GM12878 (cell line): ENCODE data around the gene PPP1R1B. TPM values are rescaled to one million over a fixed set of nuclear protein-coding genes. Genes with fewer than 3 reads are reported as not detected.

ENCODE experiments used
- ATAC-seq: fragments of 200-7000 bp; cut with Tn5 transposase; 3 replicates; pipeline ENCODE4 v1.9.1; 2020; ENCODE audit warnings: mild to moderate bottlenecking, moderate library complexity
- BruUV-seq: library from RNA; stranded (reverse); fragments of 400-500 nt; replicated peaks from 2 replicates; lab custom pipeline; 2021; lab: Mats Ljungman, UMichigan
- CTCF ChIA-PET: fragments of 300-600 bp; sonication (Branson Sonifier 250); formaldehyde crosslinking; extraction: SDS; loops from one replicate; lab custom pipeline; 2021; ENCODE audit warnings: inconsistent platforms; lab: Yijun Ruan, JAX
- POLR2A ChIA-PET: fragments of 350-600 bp; formaldehyde crosslinking; extraction: SDS; loops from one replicate; lab custom pipeline; 2021; ENCODE audit warnings: inconsistent platforms; lab: Charles Lee
- RAD21 ChIA-PET: fragments of 300-600 bp; sonication (Branson Sonifier 250); formaldehyde crosslinking; loops from one replicate; lab custom pipeline; 2023; ENCODE audit warnings: antibody characterized with exemption; ENCODE audit not compliant: unreplicated experiment; lab: Charles Lee
- SMC1A ChIA-PET: fragments of 300-600 bp; sonication (Branson Sonifier 250); formaldehyde crosslinking; loops from one replicate; lab custom pipeline; 2023; ENCODE audit not compliant: unreplicated experiment, uncharacterized antibody; lab: Charles Lee
- DNase-seq: peaks from one replicate; pipeline ENCODE4 v3.0.0-alpha.2; 2011; ENCODE audit warnings: low read depth, low spot score
- FAIRE-seq: peaks from 3 replicates; lab custom pipeline; 2011; peaks lifted over from hg19 to GRCh38; lab: Jason Lieb, UNC
- H2AFZ ChIP-seq: 2 replicates; pipeline ENCODE4 v1.6.0; 2011; ENCODE audit warnings: low read depth, low read length, control low read depth; ENCODE audit not compliant: control insufficient read depth
- H3K27ac ChIP-seq: 2 replicates; pipeline ENCODE4 v1.5.1; 2011; ENCODE audit warnings: control low read depth; ENCODE audit not compliant: control insufficient read depth, insufficient read depth
- H3K27me3 ChIP-seq, 2 experiments: replicated peaks in 1 of 2; 2 replicates each; pipeline versions ENCODE4 v1.6.0 to v1.6.1; 2011; ENCODE audit warnings: low read length in 1 of 2; ENCODE audit not compliant: control insufficient read depth in 2 of 2, insufficient read depth in 2 of 2
- H3K36me3 ChIP-seq, 2 experiments: 2 replicates each; pipeline ENCODE4 v1.5.1; 2011; ENCODE audit warnings: low read length in 1 of 2; ENCODE audit not compliant: control insufficient read depth in 2 of 2, insufficient read depth in 2 of 2
- H3K4me1 ChIP-seq: 2 replicates; pipeline ENCODE4 v1.6.1; 2011; ENCODE audit warnings: mild to moderate bottlenecking, low read length, moderate library complexity, mixed read lengths; ENCODE audit not compliant: control insufficient read depth, insufficient read depth
- H3K4me2 ChIP-seq: 2 replicates; pipeline ENCODE4 v1.6.0; 2011; ENCODE audit warnings: control low read depth; ENCODE audit not compliant: control insufficient read depth, insufficient read depth
- H3K4me3 ChIP-seq: fragments of 200-600 bp; sonication (generic); 2 replicates; pipeline ENCODE4 v1.5.1; 2016
- H3K79me2 ChIP-seq: 2 replicates; pipeline ENCODE4 v1.6.0; 2011; ENCODE audit warnings: low read length; ENCODE audit not compliant: control insufficient read depth, insufficient read depth
- H3K9ac ChIP-seq: 2 replicates; pipeline ENCODE4 v1.8.0; 2011; ENCODE audit warnings: low read length, control low read depth, mixed read lengths; ENCODE audit not compliant: control insufficient read depth, insufficient read depth
- H3K9me3 ChIP-seq: replicated peaks from 3 replicates; pipeline ENCODE4 v1.5.1; 2011; ENCODE audit warnings: mild to moderate bottlenecking, low read length; ENCODE audit not compliant: control insufficient read depth, insufficient read depth
- H4K20me1 ChIP-seq: 2 replicates; pipeline ENCODE4 v1.6.0; 2011; ENCODE audit not compliant: control insufficient read depth, insufficient read depth
- CBFB ChIP-seq: IDR thresholded peaks from 2 replicates; pipeline ENCODE4 v1.6.1; 2016; ENCODE audit warnings: antibody characterized with exemption, low read depth
- CREB1 ChIP-seq: IDR thresholded peaks from 2 replicates; pipeline ENCODE4 v1.6.1; 2012; ENCODE audit warnings: low read depth, mild to moderate bottlenecking, inconsistent platforms
- EED ChIP-seq: sonication (generic); IDR thresholded peaks from 2 replicates; pipeline ENCODE4 v1.6.1; 2016; ENCODE audit warnings: antibody characterized with exemption, low read depth
- KDM1A ChIP-seq: fragments of 200-600 bp; sonication (generic); IDR thresholded peaks from 2 replicates; pipeline ENCODE4 v1.6.1; 2016; ENCODE audit warnings: borderline replicate concordance
- MTA3 ChIP-seq: IDR thresholded peaks from 2 replicates; pipeline ENCODE4 v1.6.1; 2012; ENCODE audit warnings: low read length, inconsistent platforms, borderline replicate concordance
- PRDM15 ChIP-seq: fragments of 450-650 bp; formaldehyde crosslinking; IDR thresholded peaks from 2 replicates; pipeline ENCODE4 v1.4.0; 2020; ENCODE audit warnings: mild to moderate bottlenecking, moderate library complexity
- RBBP5 ChIP-seq: fragments of 200-600 bp; sonication (generic); conservative IDR thresholded peaks from 2 replicates; pipeline ENCODE4 v1.6.1; 2016
- RELA ChIP-seq: fragments of 450-650 bp; IDR thresholded peaks from 2 replicates; pipeline ENCODE4 v1.8.0; 2014; ENCODE audit warnings: borderline replicate concordance; ENCODE audit not compliant: partially characterized antibody
- RFX5 ChIP-seq: IDR thresholded peaks from 2 replicates; pipeline ENCODE4 v1.6.1; 2011; ENCODE audit warnings: low read depth, low read length, improper control_type of control experiment
- SREBF2 ChIP-seq: IDR thresholded peaks from 2 replicates; pipeline ENCODE4 v1.6.1; 2012; ENCODE audit warnings: mild to moderate bottlenecking, low read length
- SUPT20H ChIP-seq: IDR thresholded peaks from 2 replicates; pipeline ENCODE4 v1.6.1; 2011; ENCODE audit warnings: low read depth, mild to moderate bottlenecking, low read length, moderate library complexity, borderline replicate concordance; ENCODE audit not compliant: control insufficient read depth
- TARDBP ChIP-seq: IDR thresholded peaks from 2 replicates; pipeline ENCODE4 v1.6.1; 2016; ENCODE audit warnings: borderline replicate concordance
- TCF3 ChIP-seq: IDR thresholded peaks from 2 replicates; pipeline ENCODE4 v1.6.1; 2012; ENCODE audit warnings: low read depth, mild to moderate bottlenecking, low read length, borderline replicate concordance; ENCODE audit not compliant: insufficient read depth
- ZBTB33 ChIP-seq: fragments of 450-650 bp; IDR thresholded peaks from 2 replicates; pipeline ENCODE4 v1.6.1; 2017; ENCODE audit warnings: mild to moderate bottlenecking
- ZNF274 ChIP-seq: IDR thresholded peaks from one replicate; pipeline ENCODE4 v1.8.0; 2011; ENCODE audit not compliant: insufficient read length, insufficient read depth
- ZNF384 ChIP-seq: IDR thresholded peaks from 2 replicates; pipeline ENCODE4 v1.6.1; 2012; ENCODE audit warnings: low read depth, mild to moderate bottlenecking, low read length, improper control_type of control experiment, borderline replicate concordance
- ZSCAN29 ChIP-seq: fragments of 450-650 bp; IDR thresholded peaks from 2 replicates; pipeline ENCODE4 v1.6.1; 2017; ENCODE audit warnings: mild to moderate bottlenecking, moderate library complexity
- WGBS: methylation state at CpG from one replicate; pipeline ENCODE4 v1.1.6; 2016; ENCODE audit warnings: low lambda C conversion rate; ENCODE audit not compliant: insufficient replicate concordance, insufficient coverage; ENCODE audit errors: missing lambda C conversion rate; 5-methylcytosine and 5-hydroxymethylcytosine counted together
- in situ Hi-C: fragments of 300-500 bp; cut with MboI; formaldehyde crosslinking; loops from 9 replicates; pipeline ENCODE4 v1.14.3; 2018; ENCODE audit warnings: mixed read lengths
- intact Hi-C: fragments of 100-400 bp; cut with micrococcal nuclease; formaldehyde crosslinking; loops from one replicate; pipeline ENCODE4 v1.14.2; 2022; ENCODE audit not compliant: unreplicated experiment
- polyA plus RNA-seq, 11 experiments: library from polyadenylated mRNA; depleted of rRNA in 4 of 11; unstranded in 6 of 11; stranded (reverse) in 5 of 11; fragments of >200 nt; fragmentation: Nextera tagmentation in 4 of 11; fragmentation: Illumina TruSeq in 1 of 11; extraction: Ambion mirVana in 4 of 11; extraction: Trizol in 1 of 11; gene quantifications; 1 replicate in 1 of 11; 2 replicates in 10 of 11; pipeline versions ENCODE4 v1.2.1 to v1.2.3, GENCODE V29; 2011 to 2016; ENCODE audit warnings: inconsistent platforms in 2 of 11, missing spikeins in 2 of 11, low read depth in 1 of 11
- total RNA-seq, 4 experiments: library from RNA; depleted of rRNA in 3 of 4; stranded (reverse); fragments of >200 nt in 3 of 4; fragmentation: Illumina TruSeq in 1 of 4; extraction: Trizol in 1 of 4; gene quantifications; 2 replicates each; pipeline versions ENCODE4 v1.2.1 to v1.2.3, GENCODE V29; 2013 to 2021
- TF ChIP-seq, protein P1 (sequence below): fragments of 450-650 bp; IDR thresholded peaks from 2 replicates; pipeline ENCODE4 v1.6.1; 2016; ENCODE audit warnings: mild to moderate bottlenecking

PPP1R1B gene
- total and polyA plus RNA-seq, 10 of the 15 experiments (the other 5 are each of a cell fraction or from before 2014, with no cell fraction given) = 0.08 TPM; not detected in 9

DNA sequence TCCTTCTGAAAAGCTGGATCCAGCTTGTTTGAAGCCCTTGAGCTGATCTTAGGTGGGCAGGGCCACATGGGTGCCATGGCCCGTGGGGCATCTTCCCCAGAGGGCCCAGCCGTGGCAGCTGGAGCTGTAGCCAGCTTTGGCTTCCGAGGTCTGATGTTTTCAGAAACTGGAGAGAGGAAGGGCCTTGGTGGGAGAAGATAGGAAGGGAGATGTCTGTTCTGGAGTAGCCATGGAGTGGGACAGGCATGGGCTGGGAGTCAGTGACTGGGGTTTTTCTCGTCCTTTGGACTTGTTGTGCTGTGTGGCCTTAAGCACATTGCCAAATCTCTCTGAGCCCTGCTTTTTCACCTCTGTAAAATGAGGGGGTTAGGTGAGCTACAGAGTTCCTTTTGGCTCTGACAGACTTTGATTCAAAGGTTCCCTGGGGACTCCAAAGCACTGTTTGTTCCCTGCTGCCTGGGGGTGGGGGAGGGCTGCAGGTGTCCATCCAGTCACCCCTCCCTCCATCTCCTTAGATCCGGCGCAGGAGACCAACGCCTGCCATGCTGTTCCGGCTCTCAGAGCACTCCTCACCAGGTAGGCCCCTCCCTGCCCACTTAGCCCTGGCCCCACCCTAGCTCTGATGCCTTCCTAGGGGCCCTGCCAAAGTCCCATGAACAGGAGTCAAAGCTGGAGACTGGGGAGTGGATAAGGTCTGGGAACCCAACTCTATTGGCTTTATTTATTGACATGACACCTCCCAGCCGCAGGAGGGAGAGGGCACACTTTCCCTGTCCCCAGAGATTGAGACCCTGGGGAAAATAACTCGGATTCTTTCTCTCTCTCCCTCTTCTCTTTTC is 2.1 kb downstream of the PPP1R1B start:
- no peaks in the 10 kb centered on the region for H3K4me1 ChIP-seq
- H3K9me3 ChIP-seq = no peaks in the 10 kb centered on the region
- ChIA-PET RAD21 (interaction anchor here (0.7 kb wide), 1 partner anchor 124 kb away, joined by 3 read pairs; no protein-coding TSS in a partner anchor), SMC1A (no interaction called here), POLR2A (no interaction called here), CTCF (interaction anchor here (0.5 to 2.0 kb wide), 7 partner anchors 19 to 347 kb away, joined by 3 to 9 read pairs (median 4); no protein-coding TSS in a partner anchor)
- peaks cover 7 to 8% of the 10 kb centered on the region in 2 experiments for H3K27me3 ChIP-seq
- H3K4me2 ChIP-seq = no peak overlapping the region
- 56% methylated on average over 10 of the region's 10 CpGs for WGBS
- no TSS peak for BruUV-seq
- intact Hi-C loops (no loop called here), in situ Hi-C loops (no loop called here)
- H3K4me3 ChIP-seq = no peak overlapping the region
- no peak overlapping the region for H2AFZ ChIP-seq
- no peak for ATAC-seq
- H3K27ac ChIP-seq = no peak overlapping the region
- DNase-seq = no peak
- H3K79me2 ChIP-seq = no peaks in the 10 kb centered on the region
- no peak overlapping the region for H3K9ac ChIP-seq
- TF ChIP-seq, protein P1, sequence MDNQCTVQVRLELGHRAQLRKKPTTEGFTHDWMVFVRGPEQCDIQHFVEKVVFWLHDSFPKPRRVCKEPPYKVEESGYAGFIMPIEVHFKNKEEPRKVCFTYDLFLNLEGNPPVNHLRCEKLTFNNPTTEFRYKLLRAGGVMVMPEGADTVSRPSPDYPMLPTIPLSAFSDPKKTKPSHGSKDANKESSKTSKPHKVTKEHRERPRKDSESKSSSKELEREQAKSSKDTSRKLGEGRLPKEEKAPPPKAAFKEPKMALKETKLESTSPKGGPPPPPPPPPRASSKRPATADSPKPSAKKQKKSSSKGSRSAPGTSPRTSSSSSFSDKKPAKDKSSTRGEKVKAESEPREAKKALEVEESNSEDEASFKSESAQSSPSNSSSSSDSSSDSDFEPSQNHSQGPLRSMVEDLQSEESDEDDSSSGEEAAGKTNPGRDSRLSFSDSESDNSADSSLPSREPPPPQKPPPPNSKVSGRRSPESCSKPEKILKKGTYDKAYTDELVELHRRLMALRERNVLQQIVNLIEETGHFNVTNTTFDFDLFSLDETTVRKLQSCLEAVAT = no peak
- TF ChIP-seq CBFB (no peak), TCF3 (no peak), ZNF274 (no peak), ZBTB33 (no peak), PRDM15 (CRISPR knock-in tag) (no peak), SUPT20H (no peak), ZNF384 (no peak), ZSCAN29 (no peak), RBBP5 (no peak), MTA3 (no peak), SREBF2 (no peak), RELA (no peak), CREB1 (no peak), TARDBP (no peak), EED (no peak), RFX5 (no peak), KDM1A (no peak)
- FAIRE-seq = no peak
- H3K36me3 ChIP-seq = no peaks in the 10 kb centered on the region
- no peaks in the 10 kb centered on the region for H4K20me1 ChIP-seq
